CD4-positive, alpha-beta T cell treated with Interleukin-12 subunit alpha and Interleukin-12 subunit beta, for 1 hour (primary cell): ENCODE results near the gene IGF1.

Experiments
- DNase-seq: peaks from one replicate; pipeline ENCODE4 v3.0.0-alpha.2; 2020

Gene IGF1

DNA sequence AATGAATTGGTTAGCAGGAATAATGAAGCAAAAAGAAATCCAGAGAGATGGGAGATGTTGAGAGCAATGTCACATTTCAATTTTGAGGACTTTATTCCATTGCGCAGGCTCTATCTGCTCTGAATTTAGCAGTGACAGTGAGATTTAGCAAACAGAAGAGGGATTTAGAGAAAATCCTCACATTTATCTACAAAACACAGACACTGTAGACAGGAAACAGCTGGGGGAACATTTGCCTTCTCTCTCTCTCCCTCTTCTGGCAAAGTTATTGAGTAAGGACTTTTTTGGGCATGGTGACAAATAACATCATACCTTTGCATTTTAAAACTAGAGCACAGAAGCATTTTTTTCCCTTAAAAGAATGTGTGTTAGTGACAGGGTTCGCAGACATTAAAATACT lies at the start of gene IGF1:
IGF1 (minus strand) TSS at position 158 of the 400 bp plus-strand sequence. CDS start 182 bp downstream, outside the sequence.
- no peak for DNase-seq

DNA sequence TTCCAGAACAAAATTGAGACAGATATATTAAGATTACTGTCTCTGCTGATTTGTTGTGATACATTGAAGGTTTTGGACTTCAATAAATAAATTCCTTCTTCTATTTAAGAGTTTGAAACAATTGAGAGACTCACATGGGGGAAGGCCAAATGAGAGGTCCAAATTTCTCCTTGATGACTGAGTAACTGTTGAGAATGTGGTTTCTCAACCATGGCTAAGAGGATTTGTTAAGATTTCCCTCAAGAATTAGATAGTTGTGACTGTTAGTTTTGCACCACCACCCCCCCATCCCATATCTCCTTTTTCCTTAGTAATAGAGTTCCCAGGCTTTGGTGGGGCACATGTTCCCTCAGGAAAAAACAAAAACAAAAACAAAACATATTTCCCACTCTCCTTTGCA lies 47.7 kb upstream of the IGF1 start:
- no peak for DNase-seq

DNA sequence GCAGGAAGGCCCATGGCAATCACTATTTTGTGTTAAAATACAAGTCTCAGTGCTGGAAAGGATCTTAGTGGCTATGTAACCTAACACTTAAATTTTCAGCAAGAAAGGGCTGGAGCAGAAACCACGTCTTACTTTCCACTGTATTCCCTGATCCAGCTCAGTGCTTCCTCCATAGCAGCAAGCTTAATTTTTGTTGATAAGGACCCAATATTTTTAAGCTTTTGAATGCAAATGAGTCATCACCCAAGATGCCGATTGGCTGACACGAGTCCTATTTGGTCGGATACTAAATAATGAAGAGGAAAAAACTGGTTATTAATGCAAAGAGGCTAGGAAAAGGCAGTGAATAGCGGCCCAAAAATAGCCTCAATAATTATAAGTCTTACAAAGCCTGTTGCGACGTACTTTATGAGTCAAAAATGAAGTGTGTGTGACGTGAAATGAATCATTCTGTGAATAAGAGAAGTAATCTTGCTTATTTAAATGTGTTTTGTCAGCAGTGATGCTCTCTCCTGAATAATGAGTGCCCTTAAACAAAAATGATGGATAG lies 46.9 kb upstream of the IGF1 start:
- no peak for DNase-seq

DNA sequence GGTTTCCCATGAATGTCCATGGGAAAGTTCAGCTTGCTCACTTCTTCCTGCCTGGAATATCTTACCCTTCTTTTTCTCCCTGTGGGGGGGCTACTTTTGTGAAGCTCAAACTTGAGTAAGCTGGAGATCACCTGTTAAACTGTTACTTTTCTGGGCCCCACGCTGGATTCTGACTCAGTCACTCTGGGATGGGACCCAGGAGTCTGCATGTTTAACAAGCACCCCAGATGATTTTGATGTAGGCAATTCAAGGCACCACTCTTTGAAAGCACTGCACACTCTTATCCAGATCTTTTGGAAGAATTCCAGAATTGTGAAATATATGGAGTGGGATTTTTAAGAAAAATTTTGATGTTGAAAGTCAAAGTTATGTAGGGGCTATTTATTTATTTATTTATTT lies 46.3 kb upstream of the IGF1 start:
- no peak for DNase-seq

GRCh38 chr12:102522768-102523167 lies 42.4 kb upstream of the IGF1 start:
- no peak for DNase-seq

DNA sequence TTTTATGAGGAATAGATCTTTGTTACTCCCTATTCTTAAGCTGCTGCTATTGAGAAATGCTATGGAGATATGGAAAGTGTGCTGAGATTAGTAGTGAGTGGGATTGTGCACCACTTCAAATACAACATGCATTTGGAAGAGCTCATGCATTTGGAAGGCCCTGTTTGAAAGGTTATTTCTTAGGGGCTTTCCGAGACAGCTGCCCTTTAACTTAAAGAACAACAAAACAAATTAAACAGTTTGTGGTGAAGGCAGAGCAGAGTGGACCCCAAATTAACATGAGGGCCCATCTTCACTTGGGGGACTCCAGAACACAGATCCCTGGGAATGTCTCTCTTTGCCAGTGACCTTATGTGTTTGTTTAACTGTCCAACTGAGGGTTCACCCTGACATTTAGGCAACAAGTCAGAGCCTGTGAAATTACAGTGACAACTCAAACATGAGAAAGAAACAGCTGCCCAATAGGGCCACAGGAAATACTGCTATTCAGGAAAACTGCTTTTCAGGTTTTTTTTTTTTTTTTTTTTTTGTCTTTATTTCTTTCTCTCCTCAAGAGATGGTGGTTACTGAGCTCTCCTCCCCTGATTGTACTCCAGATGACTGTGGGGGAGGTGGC lies 41.4 kb upstream of the IGF1 start:
- no peak for DNase-seq

DNA sequence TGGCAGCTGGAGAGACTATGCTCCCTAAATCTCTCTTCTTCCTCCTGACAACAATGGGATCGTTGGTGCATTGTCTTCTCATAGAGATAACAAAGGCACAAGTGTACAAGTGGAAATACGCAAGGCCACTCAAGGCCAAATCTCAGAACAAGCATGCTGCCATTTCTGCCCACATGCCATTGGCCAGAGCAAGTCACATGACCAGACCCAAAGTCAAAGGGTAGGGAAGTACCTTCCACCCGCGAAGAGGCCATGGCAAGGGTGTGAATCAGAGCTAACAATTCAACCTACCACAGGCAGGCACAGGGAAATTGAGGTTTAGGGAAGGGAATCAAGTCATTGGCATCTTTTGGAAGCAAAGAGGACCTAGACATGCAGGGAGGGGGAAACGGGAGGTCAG lies 38.5 kb upstream of the IGF1 start:
- no peak for DNase-seq

DNA sequence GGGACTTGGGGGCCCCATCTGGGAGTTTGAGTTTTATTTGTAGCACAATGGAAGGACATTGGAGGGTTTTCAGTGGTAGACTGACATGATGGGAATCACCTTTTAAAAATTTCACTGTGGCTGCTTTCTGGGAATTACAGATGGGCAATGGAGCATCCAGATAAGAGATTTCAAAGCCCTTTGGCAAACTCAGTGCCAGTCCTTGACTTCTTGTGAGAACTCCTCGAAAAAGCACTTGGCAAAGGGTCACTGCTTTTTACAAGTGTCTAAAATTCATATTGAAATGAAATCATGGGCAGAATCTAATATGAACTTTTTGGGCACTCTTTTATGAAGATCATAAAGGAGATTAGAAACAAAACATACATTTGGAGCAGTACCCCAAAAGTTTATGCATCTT lies 34.3 kb upstream of the IGF1 start:
- DNase-seq: no peak

- DNase-seq: no peak
Measured at GRCh38 chr12:102513739-102514138, 33.4 kb upstream of the IGF1 start.

DNA sequence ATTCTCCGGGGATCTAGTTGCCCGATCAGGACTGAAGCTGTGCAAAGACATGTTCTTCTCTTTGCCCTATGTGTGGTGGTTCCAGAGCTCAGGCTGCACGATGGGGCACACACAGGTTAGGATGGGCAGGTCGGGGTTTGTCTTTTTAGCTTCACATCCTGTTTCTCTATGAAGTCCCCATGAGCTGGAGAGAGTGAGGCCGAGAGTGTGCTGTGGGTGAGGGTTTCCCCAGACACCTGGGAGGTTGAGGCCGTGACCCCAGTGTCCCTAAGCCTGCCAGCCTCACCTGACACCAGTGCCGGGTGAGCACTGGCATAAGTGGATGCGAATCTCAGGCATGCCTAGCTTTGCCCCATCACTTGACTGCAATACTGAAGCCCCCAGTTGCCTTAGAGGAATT lies 32.9 kb upstream of the IGF1 start:
- no peak for DNase-seq

DNA sequence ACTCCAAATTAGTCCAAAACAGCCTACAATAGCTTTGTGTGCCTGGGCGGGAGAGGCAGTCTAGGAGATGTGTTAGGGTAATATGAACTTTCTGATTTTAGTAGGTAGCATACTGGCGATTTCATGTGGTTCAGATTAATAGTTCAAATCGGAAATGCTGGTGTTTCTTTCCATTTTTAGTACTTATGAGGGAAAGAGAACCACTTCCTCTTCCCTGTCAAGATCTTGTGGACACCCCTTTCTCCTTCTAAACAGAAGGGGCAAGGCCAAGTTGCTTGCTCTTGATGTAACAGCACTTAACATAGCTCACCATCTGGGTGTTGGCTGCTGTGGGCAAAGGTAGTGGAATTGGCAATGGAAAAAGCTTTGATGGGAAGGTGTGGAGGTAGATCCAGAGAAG lies 32.2 kb upstream of the IGF1 start:
- no peak for DNase-seq

DNA sequence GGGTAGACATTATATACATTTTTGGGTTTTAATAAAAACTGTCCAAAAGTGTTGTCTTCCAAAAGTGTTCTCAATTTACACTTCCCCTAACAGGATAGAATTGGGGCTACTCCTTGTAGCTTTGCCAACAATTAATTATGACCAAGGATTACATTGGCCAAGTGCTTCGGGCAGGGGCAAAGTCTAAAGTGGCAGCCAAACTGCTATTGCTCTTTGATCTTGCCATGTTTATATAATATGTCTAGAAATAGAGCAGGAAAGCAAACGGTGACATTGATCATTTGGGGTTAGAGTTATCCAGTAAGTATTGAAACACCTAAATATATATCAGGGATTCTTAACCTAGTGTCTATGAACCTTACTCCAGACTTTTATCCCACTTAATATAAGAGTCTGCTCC lies 31.2 kb upstream of the IGF1 start:
- no peak for DNase-seq

- no peak for DNase-seq
Measured at GRCh38 chr12:102510463-102510862, 30.1 kb upstream of the IGF1 start.

- DNase-seq: no peak
Measured at GRCh38 chr12:102510031-102510430, 29.7 kb upstream of the IGF1 start.

GRCh38 chr12:102509123-102509626 lies 28.8 kb upstream of the IGF1 start:
- DNase-seq: no peak

DNA sequence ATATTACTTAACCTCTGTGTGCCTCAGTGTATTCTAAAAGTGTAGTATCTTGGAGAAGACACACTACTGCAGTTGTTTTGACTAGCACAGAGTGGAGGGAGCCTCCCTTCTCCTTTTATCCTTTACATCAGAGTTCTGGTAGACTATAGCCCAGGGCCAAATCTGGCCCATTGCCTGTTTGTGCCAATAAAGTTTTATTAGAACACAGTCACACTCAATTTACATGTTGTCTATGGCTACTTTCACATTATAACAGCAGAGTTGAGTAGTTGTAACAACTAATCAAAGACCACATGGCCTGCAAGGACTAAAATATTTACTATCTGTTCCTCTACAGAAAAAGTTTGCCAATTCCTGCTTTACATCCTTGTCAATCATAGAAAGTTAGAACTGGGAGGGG lies 27.7 kb upstream of the IGF1 start:
- no peak for DNase-seq

DNA sequence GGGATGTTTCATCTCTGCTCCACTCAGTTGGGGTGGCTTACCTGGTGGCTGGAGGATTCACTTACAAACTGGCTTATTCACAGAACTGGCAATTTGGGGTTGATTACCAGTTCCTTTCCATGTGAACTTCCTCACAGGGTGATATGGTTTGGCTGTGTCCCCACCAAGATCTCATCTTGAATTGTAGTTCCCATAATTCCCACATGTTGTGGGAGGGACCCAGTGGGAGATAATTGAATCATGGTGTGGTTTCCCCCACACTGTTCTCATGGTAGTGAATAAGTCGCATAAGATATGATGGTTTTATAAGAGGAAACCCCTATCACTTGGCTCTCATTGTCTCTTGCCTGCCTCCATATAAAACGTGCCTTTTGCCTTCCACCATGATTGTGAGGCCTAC lies 26.9 kb upstream of the IGF1 start:
- no peak for DNase-seq

- DNase-seq: no peak
Measured at GRCh38 chr12:102504871-102505270, 24.5 kb upstream of the IGF1 start.

DNA sequence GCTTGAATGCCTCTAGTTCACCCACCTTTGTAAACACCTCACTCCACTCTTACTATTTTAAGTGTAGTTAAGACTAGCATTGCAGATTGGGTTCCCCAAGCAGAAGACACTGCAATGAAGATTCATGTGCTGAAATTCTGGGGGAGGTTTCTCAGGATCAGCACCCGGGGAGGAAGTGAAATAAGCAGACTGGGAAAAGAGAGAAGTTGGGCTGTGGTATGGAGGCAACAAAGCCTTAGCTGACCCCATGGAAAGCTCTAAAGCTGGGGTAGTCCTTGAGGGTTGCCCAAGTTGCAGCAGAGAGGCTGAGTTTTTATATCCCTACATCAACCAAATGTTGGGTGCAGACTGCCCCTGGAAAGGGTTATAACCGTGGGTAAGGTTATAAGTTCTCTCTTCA lies 23.9 kb upstream of the IGF1 start:
- DNase-seq: no peak

GRCh38 chr12:102503831-102504230 lies 23.5 kb upstream of the IGF1 start:
- DNase-seq: no peak

GRCh38 chr12:102503056-102503681 lies 22.8 kb upstream of the IGF1 start:
- no peak for DNase-seq

GRCh38 chr12:102501773-102502172 lies 21.4 kb upstream of the IGF1 start:
- DNase-seq: no peak

DNA sequence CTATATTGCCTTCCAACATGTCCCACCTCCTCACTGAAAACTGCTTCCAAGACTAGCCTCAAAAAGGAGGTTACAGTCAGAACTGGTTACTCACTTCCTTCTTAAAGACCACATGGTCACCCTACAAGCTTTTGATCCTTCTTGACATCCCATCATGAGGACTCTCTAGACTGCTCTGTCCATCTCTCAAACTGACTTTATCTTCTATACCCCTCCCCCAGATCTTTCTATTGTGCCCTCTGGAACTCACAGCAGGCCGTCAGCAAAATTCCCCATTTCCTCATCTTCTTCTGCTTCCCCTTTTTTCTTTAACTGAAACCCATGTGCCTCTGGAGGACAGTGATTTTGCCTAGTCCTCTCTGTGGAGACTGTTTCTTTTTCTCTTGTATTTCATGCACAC lies 18.1 kb upstream of the IGF1 start:
- DNase-seq: no peak

- no peak for DNase-seq
Measured at GRCh38 chr12:102497743-102498142, 17.4 kb upstream of the IGF1 start.

DNA sequence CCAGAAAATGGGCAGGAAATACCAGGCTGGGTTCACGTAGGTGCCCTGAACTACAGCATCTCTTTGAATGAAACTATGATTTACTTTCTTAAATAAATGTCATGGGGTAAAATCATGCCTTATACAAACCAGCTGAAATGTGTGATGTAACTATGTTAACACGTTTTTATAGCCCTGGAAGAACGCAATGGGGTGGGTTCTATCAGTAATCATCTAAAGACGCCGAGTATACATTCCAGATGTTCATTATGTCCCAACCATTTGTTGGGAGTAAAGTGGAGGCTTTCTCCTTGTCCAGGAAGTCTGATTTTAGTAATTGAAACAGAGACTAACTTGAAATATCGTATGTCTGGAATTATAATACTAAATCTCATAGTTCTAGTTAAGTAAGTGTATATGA lies 16.2 kb upstream of the IGF1 start:
- DNase-seq: no peak
